CD4-positive, alpha-beta T cell (primary cell): ENCODE measurements around the gene SPECC1L. TPM values are rescaled to one million over a fixed set of nuclear protein-coding genes. Genes with fewer than 3 reads are reported as not detected.
A peak's percentile ranks its signal among the peaks of the same experiment; 100 is the strongest.

ENCODE experiments used
- ATAC-seq: fragments of 200-7000 bp; cut with Tn5 transposase; one replicate; pipeline ENCODE4 v1.10.0; 2022; ENCODE audit warnings: mild to moderate bottlenecking; ENCODE audit not compliant: poor library complexity
- CTCF ChIA-PET: fragments of 350-600 bp; sonication (Branson Sonifier 250); formaldehyde crosslinking; loops from one replicate; lab custom pipeline; 2021; ENCODE audit warnings: antibody characterized with exemption, inconsistent platforms; lab: Charles Lee
- POLR2A ChIA-PET: fragments of 350-600 bp; sonication (Branson Sonifier 250); formaldehyde crosslinking; loops from one replicate; lab custom pipeline; 2021; ENCODE audit warnings: antibody characterized with exemption, inconsistent platforms; lab: Charles Lee
- DNase-seq, 14 experiments: peaks; one replicate each; pipeline ENCODE4 v3.0.0-alpha.2; 2013 to 2020; ENCODE audit warnings: mixed read lengths in 2 of 14
- H3K27ac ChIP-seq, 2 donors: one replicate each; pipeline versions ENCODE4 v1.5.1 to v1.7.0; 2013; ENCODE audit warnings: low read length in 2 of 2, low read depth in 1 of 2, mild to moderate bottlenecking in 1 of 2
- H3K27me3 ChIP-seq, 2 experiments: 1 replicate in 1 of 2; 2 replicates in 1 of 2; pipeline versions ENCODE4 v1.6.1 to v1.7.0; 2013; ENCODE audit warnings: low read length in 2 of 2, control low read depth in 1 of 2, mild to moderate bottlenecking in 1 of 2, moderate library complexity in 1 of 2; ENCODE audit not compliant: insufficient read depth in 2 of 2, control insufficient read depth in 1 of 2
- H3K36me3 ChIP-seq: one replicate; pipeline ENCODE4 v1.6.1; 2013; ENCODE audit warnings: low read length, control low read depth; ENCODE audit not compliant: insufficient read depth
- H3K4me1 ChIP-seq: one replicate; pipeline ENCODE4 v1.6.1; 2013; ENCODE audit warnings: low read length, control low read depth; ENCODE audit not compliant: insufficient read depth
- H3K4me3 ChIP-seq: one replicate; pipeline ENCODE4 v1.5.1; 2013; ENCODE audit warnings: mild to moderate bottlenecking, low read length, moderate library complexity
- H3K9me3 ChIP-seq, 2 experiments: 1 replicate in 1 of 2; 2 replicates in 1 of 2; pipeline versions ENCODE4 v1.6.1 to v1.7.0; 2013; ENCODE audit warnings: low read length in 2 of 2, mild to moderate bottlenecking in 2 of 2, control low read depth in 1 of 2, moderate library complexity in 1 of 2; ENCODE audit not compliant: control insufficient read depth in 1 of 2, insufficient read depth in 1 of 2
- H3K27ac Mint-ChIP-seq: one replicate; pipeline ENCODE4 v1.8.0; 2020; ENCODE audit warnings: mixed read lengths
- H3K27me3 Mint-ChIP-seq: one replicate; pipeline ENCODE4 v1.8.0; 2021; ENCODE audit warnings: mixed read lengths
- H3K36me3 Mint-ChIP-seq: one replicate; pipeline ENCODE4 v1.8.0; 2021; ENCODE audit warnings: low read depth, mixed read lengths
- H3K4me1 Mint-ChIP-seq: one replicate; pipeline ENCODE4 v1.8.0; 2021; ENCODE audit warnings: low read depth, mixed read lengths
- H3K4me3 Mint-ChIP-seq: one replicate; pipeline ENCODE4 v1.8.0; 2020; ENCODE audit warnings: mild to moderate bottlenecking, mixed read lengths
- H3K9me3 Mint-ChIP-seq: one replicate; pipeline ENCODE4 v1.8.0; 2020; ENCODE audit warnings: mixed read lengths
- intact Hi-C, 2 experiments: fragments of 100-400 bp; cut with DNase I in 1 of 2; cut with micrococcal nuclease in 1 of 2; formaldehyde crosslinking; loops; one replicate each; pipeline versions ENCODE4 v1.15.1 to v1.9.0; 2023 to 2025; cut with DNase I, micrococcal nuclease
- total RNA-seq, 174 experiments: library from RNA in 2 of 174; stranded (reverse) in 2 of 174; gene quantifications; one replicate each; pipeline ENCODE4 v1.2.3 and lab custom pipeline; 2021 to 2026
- TF ChIP-seq, protein P1 (sequence below): fragments of 200-600 bp; IDR thresholded peaks from one replicate; pipeline ENCODE4 v1.8.0; 2022; ENCODE audit warnings: antibody characterized with exemption, mild to moderate bottlenecking

SPECC1L gene
- total RNA-seq, 2 experiments from 2014 or later: 27.5 to 31.8 TPM

DNA sequence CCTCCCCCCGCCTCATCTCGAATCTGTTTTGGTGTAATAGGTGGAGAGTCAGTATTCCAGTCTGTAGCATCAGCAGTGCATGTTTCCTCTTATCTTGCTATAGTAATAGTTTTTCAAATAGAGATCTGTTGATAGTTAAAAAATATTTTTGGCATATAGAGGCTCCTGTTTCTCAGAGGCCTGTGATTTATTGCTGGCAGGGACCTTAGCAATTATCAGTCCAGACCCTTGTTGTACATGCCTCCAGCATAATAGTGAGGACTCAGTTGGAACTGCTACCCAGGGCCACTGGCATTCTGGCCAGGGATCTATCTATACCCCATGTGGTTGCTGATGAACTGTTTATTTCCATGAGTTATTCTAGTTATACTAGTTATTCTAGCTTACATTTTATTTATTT is 52.6 kb downstream of the SPECC1L start:
- peaks cover 77% of the 10 kb centered on the region for H3K36me3 Mint-ChIP-seq
- no peak overlapping the region for H3K4me3 ChIP-seq
- H3K27ac ChIP-seq: no peak overlapping the region
- no peak overlapping the region for H3K4me3 Mint-ChIP-seq
- TF ChIP-seq, protein P1, sequence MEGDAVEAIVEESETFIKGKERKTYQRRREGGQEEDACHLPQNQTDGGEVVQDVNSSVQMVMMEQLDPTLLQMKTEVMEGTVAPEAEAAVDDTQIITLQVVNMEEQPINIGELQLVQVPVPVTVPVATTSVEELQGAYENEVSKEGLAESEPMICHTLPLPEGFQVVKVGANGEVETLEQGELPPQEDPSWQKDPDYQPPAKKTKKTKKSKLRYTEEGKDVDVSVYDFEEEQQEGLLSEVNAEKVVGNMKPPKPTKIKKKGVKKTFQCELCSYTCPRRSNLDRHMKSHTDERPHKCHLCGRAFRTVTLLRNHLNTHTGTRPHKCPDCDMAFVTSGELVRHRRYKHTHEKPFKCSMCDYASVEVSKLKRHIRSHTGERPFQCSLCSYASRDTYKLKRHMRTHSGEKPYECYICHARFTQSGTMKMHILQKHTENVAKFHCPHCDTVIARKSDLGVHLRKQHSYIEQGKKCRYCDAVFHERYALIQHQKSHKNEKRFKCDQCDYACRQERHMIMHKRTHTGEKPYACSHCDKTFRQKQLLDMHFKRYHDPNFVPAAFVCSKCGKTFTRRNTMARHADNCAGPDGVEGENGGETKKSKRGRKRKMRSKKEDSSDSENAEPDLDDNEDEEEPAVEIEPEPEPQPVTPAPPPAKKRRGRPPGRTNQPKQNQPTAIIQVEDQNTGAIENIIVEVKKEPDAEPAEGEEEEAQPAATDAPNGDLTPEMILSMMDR: no peak
- peaks cover 26% of the 10 kb centered on the region for H3K36me3 ChIP-seq
- no peaks in the 10 kb centered on the region for H3K4me1 ChIP-seq
- no peaks in the 10 kb centered on the region for H3K9me3 Mint-ChIP-seq
- intact Hi-C loops: no loop called here
- H3K9me3 ChIP-seq: no peaks in the 10 kb centered on the region
- DNase-seq: no peak
- H3K27ac Mint-ChIP-seq: no peak overlapping the region
- ChIA-PET POLR2A (no interaction called here), CTCF (no interaction called here)
- ATAC-seq: no peak
- peaks cover 22% of the 10 kb centered on the region for H3K4me1 Mint-ChIP-seq
- no peaks in the 10 kb centered on the region for H3K27me3 Mint-ChIP-seq
- no peaks in the 10 kb centered on the region for H3K27me3 ChIP-seq

DNA sequence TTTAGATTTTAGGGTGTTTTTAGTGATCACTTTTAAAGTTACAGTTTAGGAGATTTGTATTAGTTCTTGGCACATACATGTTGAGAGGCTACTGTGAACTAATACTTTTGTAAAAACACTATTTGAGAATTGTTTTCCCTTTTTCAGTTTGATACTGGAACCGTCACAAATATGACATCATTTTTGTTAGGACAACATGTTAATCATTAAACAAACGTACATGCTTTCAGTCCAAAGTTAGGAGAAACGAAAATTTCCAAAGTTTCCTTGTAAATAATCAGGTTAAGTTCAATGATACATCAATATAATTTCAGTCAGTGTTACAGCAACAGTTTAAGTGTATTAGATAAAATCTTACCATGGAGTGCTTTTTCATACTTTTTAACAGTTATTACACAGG is 53.1 kb downstream of the SPECC1L start:
- POLR2A ChIA-PET: no interaction called here
- TF ChIP-seq, protein P1: no peak
- Mint-ChIP-seq H3K4me3 (no peak overlapping the region), H3K4me1 (peaks cover 24% of the 10 kb centered on the region), H3K9me3 (no peaks in the 10 kb centered on the region), H3K27ac (peak overlapping the region; percentile 74), H3K27me3 (no peaks in the 10 kb centered on the region), H3K36me3 (peaks cover 80% of the 10 kb centered on the region)
- no peaks in the 10 kb centered on the region for H3K4me1 ChIP-seq
- peaks cover 22% of the 10 kb centered on the region for H3K36me3 ChIP-seq
- H3K4me3 ChIP-seq: no peak overlapping the region
- no peaks in the 10 kb centered on the region for H3K27me3 ChIP-seq
- CTCF ChIA-PET: no interaction called here
- DNase-seq (no peak), ATAC-seq (no peak)
- intact Hi-C loops: loop anchor here in 1 of 2 experiments (1.0 kb wide), 1 partner anchor 198 kb away; no protein-coding TSS in a partner anchor
- H3K27ac ChIP-seq: no peak overlapping the region
- no peaks in the 10 kb centered on the region for H3K9me3 ChIP-seq

DNA sequence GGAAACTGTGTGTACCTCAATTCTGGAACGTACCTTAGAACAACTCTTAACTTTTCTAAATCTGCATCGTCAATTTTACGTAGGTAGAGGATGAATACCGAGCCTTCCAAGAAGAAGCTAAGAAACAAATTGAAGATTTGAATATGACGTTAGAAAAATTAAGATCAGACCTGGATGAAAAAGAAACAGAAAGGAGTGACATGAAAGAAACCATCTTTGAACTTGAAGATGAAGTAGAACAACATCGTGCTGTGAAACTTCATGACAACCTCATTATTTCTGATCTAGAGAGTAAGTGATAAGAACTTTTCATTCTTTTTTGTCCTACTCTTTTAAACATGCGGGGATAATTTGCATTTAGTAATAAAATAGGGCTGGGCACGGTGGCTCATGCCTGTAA is 53.5 kb downstream of the SPECC1L start:
- H3K36me3 Mint-ChIP-seq: peaks cover 80% of the 10 kb centered on the region
- H3K4me1 ChIP-seq: no peaks in the 10 kb centered on the region
- ChIA-PET POLR2A (no interaction called here), CTCF (no interaction called here)
- H3K4me3 Mint-ChIP-seq: no peak overlapping the region
- no peaks in the 10 kb centered on the region for H3K27me3 ChIP-seq
- H3K27me3 Mint-ChIP-seq: no peaks in the 10 kb centered on the region
- H3K4me3 ChIP-seq: no peak overlapping the region
- TF ChIP-seq, protein P1: no peak
- ATAC-seq: no peak
- no peak overlapping the region for H3K27ac ChIP-seq
- H3K4me1 Mint-ChIP-seq: peaks cover 27% of the 10 kb centered on the region
- H3K27ac Mint-ChIP-seq: peak overlapping the region; percentile 74
- intact Hi-C loops: loop anchor here in 1 of 2 experiments (1.0 kb wide), 1 partner anchor 197 kb away; no protein-coding TSS in a partner anchor
- no peaks in the 10 kb centered on the region for H3K9me3 ChIP-seq
- no peak for DNase-seq
- H3K9me3 Mint-ChIP-seq: no peaks in the 10 kb centered on the region
- peaks cover 23% of the 10 kb centered on the region for H3K36me3 ChIP-seq
